ENCODE data around the gene TSR1. TPM values are rescaled to one million over a fixed set of nuclear protein-coding genes. Genes with fewer than 3 reads are reported as not detected.
A peak's percentile ranks its signal among the peaks of the same experiment; 100 is the strongest.

The TSR1 gene
- total and polyA plus RNA-seq, 2 experiments from 2014 or later = 34.0 to 52.6 TPM

GRCh38 chr17:2368359-2368758 lies 32.1 kb upstream of the TSR1 start:
- Histone ChIP-seq H3K4me1 (ENCODE audit: low read depth) (no peaks in the 10 kb centered on the region), H3K9me3 (ENCODE audit: low read depth) (no peaks in the 10 kb centered on the region), H3K27me3 (no peaks in the 10 kb centered on the region), H3K36me3 (no peaks in the 10 kb centered on the region), H3K4me3 (no peak overlapping the region), H3K27ac (no peak overlapping the region)
- no peak for DNase-seq (ENCODE audit: low read depth in 1 of 2, low spot score in 1 of 2)
- TF ChIP-seq CTCF (IDR thresholded peaks at IDR 0.05; ENCODE audit: low read depth, low read length) = no peak

GRCh38 chr17:2366747-2367494 lies 30.7 kb upstream of the TSR1 start:
- Histone ChIP-seq H3K27ac (no peak overlapping the region), H3K27me3 (no peaks in the 10 kb centered on the region), H3K4me3 (no peak overlapping the region), H3K4me1 (ENCODE audit: low read depth) (no peaks in the 10 kb centered on the region), H3K9me3 (ENCODE audit: low read depth) (no peaks in the 10 kb centered on the region), H3K36me3 (no peaks in the 10 kb centered on the region)
- peak; percentile 43 for TF ChIP-seq CTCF (IDR thresholded peaks at IDR 0.05; ENCODE audit: low read depth, low read length)
- DNase-seq (ENCODE audit: low read depth in 1 of 2, low spot score in 1 of 2) = peak in 1 of 2 donors; percentile 29

GRCh38 chr17:2365132-2365531 lies 28.9 kb upstream of the TSR1 start:
- no peak overlapping the region for H3K27ac ChIP-seq
- H3K27me3 ChIP-seq = no peaks in the 10 kb centered on the region
- H3K36me3 ChIP-seq = no peaks in the 10 kb centered on the region
- no peak for DNase-seq (ENCODE audit: low read depth in 1 of 2, low spot score in 1 of 2)
- no peak overlapping the region for H3K4me3 ChIP-seq
- no peaks in the 10 kb centered on the region for H3K9me3 ChIP-seq (ENCODE audit: low read depth)
- no peaks in the 10 kb centered on the region for H3K4me1 ChIP-seq (ENCODE audit: low read depth)
- TF ChIP-seq CTCF (IDR thresholded peaks at IDR 0.05; ENCODE audit: low read depth, low read length) = no peak

GRCh38 chr17:2364763-2365116 lies 28.5 kb upstream of the TSR1 start:
- Histone ChIP-seq H3K9me3 (ENCODE audit: low read depth) (no peaks in the 10 kb centered on the region), H3K27ac (no peak overlapping the region), H3K4me3 (no peak overlapping the region), H3K27me3 (no peaks in the 10 kb centered on the region), H3K4me1 (ENCODE audit: low read depth) (no peaks in the 10 kb centered on the region), H3K36me3 (no peaks in the 10 kb centered on the region)
- TF ChIP-seq CTCF (IDR thresholded peaks at IDR 0.05; ENCODE audit: low read depth, low read length) = no peak
- DNase-seq (ENCODE audit: low read depth in 1 of 2, low spot score in 1 of 2) = no peak

GRCh38 chr17:2363851-2364762 lies 27.9 kb upstream of the TSR1 start:
- Histone ChIP-seq H3K4me1 (ENCODE audit: low read depth) (no peaks in the 10 kb centered on the region), H3K4me3 (no peak overlapping the region), H3K36me3 (no peaks in the 10 kb centered on the region), H3K27ac (no peak overlapping the region), H3K9me3 (ENCODE audit: low read depth) (no peaks in the 10 kb centered on the region), H3K27me3 (no peaks in the 10 kb centered on the region)
- DNase-seq (ENCODE audit: low read depth in 1 of 2, low spot score in 1 of 2) = no peak
- no peak for TF ChIP-seq CTCF (IDR thresholded peaks at IDR 0.05; ENCODE audit: low read depth, low read length)
